OCI-M2 (cell line): ENCODE data around the gene RAI14.
"Not testable (repeated sequence)": the region's sequence is repeated elsewhere in the genome, so short reads cannot be mapped to it uniquely, and the experiment has no call there.

ENCODE experiments used
- DNase-seq: peaks from one replicate; lab custom pipeline; 2025; ENCODE audit not compliant: unreplicated experiment; lab: John Stamatoyannopoulos, UW

Gene RAI14

DNA sequence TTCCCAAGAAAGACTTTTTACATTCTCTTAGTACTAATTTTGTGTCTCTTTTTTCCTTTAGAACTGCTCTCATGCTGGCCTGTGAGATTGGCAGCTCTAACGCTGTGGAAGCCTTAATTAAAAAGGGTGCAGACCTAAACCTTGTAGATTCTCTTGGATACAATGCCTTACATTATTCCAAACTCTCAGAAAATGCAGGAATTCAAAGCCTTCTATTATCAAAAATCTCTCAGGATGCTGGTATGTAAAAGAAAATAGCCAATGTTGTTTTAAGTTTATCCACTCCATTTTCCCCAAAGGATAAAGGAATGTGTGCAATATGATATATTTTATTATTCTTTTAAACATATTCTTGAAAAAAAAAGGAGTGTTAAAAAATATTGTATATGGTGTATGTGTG, 155.6 kb downstream of the RAI14 start:
- DNase-seq = no peak

DNA sequence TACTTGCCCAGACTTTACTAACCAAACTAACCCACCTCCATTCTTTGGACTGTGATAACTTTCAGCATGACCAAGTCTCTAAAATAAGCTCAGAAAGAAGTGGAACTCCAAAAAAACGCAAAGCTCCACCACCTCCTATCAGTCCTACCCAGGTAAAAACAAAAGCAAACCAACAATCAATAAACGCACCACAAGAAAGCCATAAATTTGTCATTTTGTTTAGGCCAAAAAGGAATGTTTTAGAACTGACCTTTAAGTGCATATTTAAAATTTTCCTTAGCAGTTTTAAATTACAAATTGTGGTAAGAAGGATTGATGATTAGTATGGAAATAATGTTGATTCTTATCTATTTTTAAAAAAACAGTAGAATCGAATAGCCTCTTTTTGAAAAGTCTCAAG, 157.4 kb downstream of the RAI14 start:
- no peak for DNase-seq

DNA sequence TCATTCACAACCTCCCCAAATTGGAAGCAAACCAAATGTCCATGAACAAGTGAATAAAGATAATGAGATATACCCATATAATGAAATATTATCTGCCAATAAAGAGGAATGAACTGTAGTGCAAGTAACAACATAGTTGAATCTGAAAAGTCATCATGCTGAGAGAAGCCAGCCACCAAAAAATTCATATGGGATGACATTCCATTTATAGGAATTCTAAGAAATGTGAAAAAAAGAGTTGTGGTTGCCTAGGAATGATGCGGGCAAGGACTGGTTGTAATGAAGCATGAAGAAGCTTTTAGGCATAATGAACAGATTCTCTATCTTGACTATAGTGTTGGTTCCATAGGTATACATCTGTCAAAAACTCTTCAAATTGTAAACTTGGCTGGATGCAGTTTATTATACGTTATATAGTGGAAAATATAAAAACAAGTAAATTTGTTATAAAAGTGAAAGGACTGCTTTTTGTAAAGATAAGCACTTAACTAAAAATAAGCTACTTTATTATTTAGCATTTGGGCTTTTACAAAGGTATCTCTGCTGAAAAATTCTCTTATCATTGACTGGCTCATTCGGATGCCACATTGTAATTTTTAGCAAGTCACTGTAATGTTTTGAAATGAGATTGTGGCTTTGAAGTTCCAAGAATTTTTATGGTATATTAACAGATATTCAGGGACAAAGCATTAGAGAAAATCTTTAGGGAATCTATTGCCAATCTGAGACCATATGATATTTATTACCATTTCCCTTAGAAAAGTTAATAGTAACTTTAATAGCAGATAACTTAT, 161.6 kb downstream of the RAI14 start:
- no peak for DNase-seq

DNA sequence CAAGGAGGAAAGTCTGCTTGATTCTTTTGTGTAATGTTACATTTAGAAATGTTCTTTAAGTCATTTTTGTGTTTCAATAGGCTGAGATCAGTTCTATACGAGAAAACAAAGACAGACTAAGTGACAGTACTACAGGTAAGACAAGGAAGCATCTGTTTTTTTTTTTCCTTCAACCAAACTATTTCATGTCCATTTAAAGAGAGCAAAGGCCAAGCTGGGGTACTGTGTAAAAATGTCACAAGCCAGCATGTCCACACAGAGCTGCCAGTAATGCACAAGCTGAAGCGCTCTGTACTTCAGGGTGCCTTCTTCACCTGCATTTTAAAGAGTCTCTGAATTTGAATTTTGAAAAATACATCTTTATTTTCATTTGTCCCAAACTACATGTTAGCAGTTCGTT, 162.6 kb downstream of the RAI14 start:
- DNase-seq = no peak

DNA sequence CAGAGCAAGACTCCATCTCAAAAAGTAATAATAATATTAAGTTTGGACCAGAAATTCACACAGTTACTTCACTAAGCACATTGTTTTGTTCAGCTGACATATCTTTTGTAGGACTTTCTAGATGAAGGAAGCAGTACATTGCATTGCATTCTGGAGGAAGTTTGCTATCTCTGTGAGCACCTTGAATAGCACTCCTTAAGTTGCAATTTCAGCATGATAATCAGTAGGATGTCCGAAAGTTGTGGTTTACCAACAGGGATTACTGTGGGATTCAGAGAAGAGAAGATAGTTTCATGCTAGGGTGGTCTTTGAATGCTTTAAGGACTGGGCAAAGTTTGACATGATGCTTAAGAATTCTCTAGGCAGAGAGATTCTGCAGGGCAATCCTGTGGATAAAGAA, 164.5 kb downstream of the RAI14 start:
- DNase-seq = no peak

DNA sequence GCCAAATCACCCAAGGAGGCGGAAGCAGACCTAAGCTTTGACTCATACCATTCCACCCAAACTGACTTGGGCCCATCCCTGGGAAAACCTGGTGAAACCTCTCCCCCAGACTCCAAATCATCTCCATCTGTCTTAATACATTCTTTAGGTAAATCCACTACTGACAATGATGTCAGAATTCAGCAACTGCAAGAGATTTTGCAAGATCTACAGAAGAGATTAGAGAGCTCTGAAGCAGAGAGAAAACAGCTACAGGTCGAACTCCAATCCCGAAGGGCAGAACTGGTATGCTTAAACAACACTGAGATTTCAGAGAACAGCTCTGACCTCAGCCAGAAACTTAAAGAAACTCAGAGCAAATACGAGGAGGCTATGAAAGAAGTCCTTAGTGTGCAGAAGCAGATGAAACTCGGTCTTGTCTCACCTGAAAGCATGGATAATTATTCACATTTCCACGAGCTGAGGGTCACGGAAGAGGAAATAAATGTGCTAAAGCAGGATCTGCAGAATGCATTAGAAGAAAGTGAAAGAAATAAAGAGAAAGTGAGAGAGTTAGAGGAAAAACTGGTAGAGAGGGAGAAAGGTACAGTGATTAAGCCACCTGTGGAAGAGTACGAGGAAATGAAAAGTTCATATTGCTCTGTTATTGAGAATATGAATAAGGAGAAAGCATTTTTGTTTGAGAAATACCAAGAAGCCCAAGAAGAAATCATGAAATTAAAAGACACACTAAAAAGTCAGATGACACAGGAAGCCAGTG, 167.0 kb downstream of the RAI14 start:
- no peak for DNase-seq

DNA sequence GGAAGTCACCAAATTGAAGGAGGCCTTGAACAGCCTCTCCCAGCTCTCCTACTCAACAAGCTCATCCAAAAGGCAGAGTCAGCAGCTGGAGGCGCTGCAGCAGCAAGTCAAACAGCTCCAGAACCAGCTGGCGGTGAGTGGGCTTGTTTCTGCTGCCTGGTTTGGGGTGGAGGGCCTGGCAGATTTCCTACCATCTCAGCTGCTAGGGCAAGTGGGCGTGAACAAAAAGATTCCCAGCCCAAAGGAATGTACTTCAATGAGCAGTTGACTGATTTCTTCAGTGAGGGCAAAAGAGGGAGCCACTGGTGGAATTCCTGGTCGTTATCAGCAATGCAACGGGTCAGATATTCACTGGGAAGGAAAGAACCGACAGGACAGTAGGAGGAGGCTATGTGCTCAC, 170.2 kb downstream of the RAI14 start:
- no peak for DNase-seq

DNA sequence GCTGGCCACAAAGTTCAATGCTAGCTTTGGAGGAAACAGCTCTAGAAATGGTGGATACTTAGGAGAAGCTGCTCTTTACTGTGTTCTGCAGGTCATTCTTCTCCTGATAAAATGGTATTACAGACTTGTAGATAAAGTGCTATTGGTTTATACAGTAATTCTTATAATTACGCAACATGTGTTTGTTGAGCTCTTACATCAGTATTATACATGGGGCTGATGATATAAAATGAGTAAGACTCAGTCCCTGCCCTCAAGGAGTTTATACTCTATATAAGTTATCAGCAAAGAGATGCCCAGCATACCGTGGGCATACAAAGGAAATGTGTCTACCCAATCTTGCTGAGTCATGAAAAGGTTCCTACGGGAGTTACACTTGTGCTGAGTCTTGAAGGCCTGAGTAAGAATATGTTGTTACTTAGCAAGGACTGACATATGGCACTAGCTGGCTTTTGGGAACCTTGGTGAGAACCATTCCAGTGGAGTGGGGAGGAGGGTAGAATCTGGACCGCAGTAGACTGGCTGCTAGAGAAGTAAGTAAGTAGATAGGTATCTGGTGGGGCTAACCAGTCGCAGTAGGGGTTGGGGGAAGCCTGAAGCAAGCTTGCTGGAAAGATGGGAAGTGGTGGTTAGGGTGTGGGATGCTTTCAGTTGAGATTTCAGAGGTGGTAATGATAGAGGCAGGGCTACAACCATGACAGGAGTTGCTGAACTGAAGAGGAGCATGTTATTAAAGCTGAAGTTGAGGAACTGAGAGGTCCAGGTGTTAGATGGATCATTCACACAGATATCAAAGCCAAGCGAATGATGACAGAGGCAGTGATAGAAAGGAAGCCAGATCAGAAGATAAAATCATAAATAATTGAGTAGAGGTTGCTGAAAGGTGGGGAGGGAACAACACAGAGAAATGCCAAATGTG, 171.7 kb downstream of the RAI14 start:
- no peak for DNase-seq

DNA sequence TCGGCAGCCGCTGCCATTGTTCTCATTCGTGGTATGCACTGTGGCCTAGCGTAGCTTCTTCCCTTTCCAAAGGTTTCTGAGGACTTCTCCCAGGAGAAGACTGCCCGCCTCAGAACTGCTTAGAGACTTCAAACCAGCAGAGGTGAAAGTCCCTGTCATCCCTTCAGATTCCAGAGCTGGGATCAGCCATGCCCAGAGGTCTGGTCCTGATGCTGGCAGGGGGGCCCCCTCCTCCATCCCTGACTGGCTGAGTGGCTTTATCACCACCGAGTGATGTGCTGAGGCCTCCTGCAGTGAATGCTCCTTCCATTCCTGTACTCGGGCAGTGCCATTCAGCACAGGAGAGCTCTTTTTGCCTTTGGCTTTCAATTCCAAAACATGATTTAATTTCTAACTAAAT, 174.7 kb downstream of the RAI14 start:
- DNase-seq = not testable (repeated sequence)

DNA sequence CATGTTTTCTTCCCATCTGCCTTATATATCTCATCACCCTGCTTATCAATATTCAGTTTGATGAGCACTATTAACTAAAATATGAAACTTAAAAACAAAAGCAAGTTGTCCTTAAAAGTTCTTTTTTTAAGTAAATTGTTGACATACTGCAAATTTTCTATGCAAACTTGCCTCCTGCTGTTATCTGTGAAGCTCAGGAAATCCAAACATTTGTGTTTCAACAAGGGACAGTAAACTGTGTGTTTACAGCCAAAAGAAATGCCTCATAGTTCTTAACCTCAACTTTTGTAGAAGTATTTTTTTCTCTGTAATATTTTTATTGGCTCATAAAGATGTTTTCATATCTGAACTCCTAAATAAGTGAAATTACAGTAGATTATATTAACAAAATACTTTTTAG, 175.2 kb downstream of the RAI14 start:
- DNase-seq = no peak

DNA sequence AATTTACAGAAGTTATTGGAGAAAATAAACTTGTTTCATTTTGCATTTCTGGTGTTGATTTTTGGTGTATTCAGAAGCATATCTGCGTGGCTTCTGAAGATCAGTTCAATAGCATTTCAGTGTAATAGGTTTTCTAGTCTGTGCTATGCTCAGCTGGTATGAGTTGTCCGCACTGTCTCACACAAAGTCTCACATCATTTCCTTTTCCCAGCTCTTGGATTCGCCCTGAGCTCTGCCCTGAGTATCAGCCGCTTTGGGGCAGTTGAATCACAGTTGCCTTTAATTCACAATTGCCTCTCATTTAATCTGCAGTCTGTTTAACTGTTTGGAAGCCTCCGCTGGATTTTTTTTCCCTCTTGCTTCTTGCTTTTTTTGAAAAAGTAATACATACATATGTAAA, 176.4 kb downstream of the RAI14 start:
- DNase-seq = no peak

DNA sequence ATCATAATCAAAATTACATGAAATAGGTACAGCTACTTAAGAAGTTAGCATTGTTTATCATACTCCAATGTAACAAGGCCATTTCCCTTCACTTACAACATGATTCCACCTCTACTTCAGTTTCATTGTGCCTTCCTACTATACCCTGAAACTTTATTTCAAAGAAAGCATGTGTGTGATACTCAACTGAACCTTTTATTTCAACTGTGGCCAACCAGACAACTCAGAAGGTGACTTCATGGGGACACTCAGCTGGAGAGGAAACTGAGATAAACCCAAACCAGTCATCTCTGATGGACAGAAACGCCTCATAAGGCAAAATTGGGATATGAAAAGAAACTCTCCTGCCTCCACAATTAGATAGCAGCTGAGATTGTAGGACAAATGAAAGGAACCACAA, 177.0 kb downstream of the RAI14 start:
- no peak for DNase-seq

DNA sequence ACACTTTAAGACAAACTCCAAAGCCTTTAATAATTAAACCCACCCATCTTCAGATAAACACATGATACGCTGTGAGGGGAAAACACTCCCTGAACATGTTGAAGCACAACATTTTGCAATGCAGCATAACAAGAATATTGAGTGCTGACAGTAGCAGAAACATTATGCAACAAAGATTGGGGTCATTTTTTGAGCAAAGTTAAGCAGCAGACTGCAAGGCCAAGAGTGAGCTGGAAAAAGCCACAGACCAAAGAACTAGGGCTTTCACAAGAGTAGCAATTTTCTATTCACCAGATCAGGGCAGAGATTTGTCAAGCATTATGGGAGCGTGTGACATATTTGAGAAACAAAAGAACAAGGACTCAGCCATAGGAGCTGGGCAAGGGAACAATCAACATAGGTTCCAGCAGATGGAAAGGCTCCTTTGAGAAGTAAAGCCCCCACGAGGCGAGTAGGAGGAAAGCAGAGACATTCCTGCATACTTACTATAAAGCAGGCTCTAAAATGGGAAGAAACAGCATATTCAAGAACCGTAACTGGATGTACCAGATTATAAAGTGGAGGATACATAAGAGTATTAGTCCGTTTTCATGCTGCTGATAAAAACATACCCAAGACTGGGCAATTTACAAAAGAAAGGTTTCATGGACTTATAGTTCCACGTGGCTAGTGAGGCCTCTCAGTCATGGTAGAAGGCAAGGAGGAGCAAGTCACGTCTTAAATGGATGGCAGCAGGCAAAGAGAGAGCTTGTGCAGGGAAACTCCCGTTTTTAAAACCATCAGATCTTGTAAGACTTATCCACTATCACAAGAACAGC, 178.1 kb downstream of the RAI14 start:
- DNase-seq = no peak

DNA sequence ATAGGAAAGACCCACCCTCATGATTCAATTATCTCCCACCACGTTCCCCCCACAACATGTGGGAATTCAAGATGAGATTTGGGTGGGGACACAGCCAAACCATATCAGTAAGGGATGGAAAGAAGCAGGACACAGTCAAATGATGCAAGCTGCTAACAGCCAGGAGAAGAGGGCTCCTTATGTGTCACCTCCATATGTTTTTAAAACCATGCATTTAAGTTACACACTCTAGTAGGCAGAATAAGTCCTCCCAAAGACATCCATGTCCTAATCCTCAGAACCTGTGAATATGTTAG, 178.6 kb downstream of the RAI14 start:
- no peak for DNase-seq

DNA sequence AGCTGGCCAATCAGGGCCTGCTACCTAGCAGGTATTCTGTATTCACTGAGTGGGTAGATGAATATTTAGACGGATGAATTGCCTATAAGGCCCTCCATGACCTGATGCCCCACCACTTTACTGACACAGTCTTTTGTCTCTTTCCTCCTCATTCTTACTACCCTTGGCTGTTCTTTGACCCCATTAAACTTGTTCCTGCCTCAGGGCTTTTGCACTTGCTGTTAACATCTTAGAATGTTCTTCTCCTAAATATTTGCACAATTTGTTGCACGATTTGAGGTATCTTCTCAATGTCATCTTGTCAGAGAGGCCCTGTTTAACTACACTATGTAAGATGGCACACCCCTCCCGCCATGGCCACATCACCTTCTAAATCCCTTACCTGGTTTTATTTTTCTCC, 179.5 kb downstream of the RAI14 start:
- no peak for DNase-seq

DNA sequence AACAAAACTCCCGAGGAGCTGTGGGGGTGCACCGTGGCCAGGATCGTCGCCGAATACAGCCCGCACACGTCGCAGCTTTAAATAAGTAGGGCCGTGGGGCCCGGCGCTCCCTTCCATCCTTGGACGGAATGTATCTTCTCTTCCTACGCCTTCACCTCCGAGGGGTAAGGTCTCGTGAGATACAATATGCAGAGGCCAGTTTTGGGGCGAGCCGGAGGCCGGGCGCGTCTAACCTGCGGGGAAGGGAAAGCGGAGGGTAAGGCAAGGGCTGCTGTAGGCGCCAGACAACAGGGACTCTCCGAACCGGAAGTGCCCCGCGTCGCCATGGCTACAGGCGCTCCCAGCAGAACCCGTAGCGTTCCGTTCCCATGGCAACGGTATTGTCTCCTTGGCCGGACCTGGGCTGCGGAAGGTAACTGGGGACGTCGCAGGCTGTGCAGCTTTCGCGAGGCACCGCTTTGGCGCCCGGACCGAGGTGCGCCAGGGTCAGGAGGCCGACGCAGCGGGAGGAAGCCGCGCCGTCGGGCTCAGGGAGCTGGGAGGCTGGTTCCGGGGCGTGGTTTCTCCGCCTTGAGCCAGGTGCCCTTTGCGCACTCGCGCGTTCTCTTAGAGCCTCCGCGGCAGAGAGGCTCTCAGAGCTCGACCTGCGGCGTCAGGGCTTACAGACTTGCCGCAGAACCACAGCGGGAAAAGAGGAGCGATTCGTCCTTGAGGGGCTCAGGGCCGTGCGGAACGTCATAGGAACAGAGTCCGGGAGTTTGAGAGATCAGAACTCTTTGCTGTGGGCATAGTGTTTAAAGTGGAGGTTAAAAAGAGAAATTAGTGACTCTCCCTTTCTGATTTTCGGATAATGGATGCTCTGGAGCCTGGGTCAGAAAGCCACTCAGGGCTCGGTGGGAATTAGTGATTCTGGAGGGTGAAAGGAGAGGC, 182.9 kb downstream of the RAI14 start, which contains the start of gene TTC23L:
TSS of gene TTC23L (plus strand) at position 380 of the 930 bp plus-strand sequence. CDS start 1,508 bp downstream, outside the sequence.
- no peak for DNase-seq

DNA sequence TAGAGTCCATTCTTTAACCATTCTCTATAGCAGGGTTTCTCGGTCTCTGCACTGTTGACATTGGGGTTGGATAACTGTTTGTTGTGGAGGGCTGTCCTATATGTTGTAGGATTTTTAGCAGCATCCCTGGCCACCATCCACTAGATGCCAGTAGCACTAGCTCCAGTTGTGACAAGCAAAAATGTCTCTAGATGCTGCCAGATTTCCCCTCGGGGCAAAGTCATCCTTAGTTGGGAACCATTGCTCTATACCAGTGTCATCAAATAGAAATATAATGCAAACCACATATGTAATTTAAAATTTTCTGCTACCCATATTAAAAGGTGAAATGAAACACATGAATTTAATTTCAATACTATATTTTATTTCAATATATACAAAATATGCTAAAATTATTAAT, 185.7 kb downstream of the RAI14 start:
- no peak for DNase-seq

DNA sequence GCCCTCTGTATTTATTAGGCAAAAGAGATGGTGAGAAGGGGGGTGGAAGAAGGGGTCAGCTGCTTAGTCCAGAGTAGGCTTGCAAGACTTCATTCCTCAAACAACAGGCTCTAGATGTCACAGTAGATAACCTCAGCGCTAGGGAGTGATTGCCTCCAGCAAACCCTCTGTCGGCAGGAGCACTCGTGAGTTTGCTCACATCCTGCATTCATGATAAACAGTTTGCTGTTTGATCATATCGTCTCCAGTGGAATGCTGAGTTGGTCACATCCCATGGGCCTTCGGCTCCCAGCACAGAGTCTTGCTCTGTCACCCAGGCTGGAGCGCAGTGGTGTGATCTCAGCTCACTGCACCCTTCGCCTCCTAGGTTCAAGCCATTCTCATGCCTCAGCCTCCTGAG, 186.4 kb downstream of the RAI14 start:
- no peak for DNase-seq

DNA sequence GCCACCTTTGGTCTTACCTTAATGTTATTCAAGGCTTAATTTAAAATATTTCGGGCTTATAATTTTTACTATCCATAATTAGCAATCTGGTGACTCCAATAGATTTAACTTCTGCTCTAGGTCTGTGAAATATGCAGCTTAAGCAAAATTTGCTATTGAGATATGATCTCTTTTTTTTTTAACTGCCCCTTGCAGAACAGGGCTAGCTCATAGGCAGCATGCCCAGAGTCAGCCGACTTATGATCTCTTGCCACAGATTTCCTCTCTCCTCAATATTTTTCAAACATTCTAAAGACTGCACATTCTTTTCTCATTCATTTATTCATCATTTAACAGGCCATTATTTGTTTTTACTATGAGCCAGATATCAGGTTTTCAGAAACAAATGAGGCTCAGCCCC, 187.4 kb downstream of the RAI14 start:
- no peak for DNase-seq

DNA sequence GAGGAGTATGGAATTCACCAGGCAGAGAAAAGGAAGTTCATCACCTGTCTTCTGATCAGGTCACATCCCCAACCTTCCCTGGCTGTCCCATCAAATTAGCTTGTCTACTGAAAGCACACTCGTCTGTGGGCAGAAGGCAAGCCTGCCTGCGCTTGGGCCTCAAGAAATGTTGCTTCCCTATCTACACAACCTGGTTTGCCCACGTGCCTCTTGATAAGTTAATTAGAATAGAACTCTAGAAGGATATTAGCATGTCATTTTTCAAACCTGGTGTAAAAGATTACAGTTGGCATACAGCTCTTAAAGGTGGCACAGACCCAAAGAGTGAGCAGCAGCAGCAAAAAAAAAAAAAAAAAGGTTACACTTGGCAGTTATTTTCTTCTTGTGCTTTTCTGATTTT, 188.0 kb downstream of the RAI14 start:
- no peak for DNase-seq
